Transverse colon (tissue), 3 donors: ENCODE measurements around the gene NPPB.

Source experiments
- POLR2A ChIP-seq: fragments of 450-650 bp; IDR thresholded peaks from one replicate; pipeline ENCODE4 v1.6.1; 2016; ENCODE audit warnings: antibody characterized with exemption, mild to moderate bottlenecking, moderate library complexity
- TF ChIP-seq, protein P1 (sequence below), 5 experiments: fragments of 200-600 bp in 3 of 5; fragments of 450-650 bp in 2 of 5; sonication (generic) in 3 of 5; IDR thresholded peaks; 1 replicate in 2 of 5; 2 replicates in 3 of 5; pipeline ENCODE4 v1.5.1; 2016 to 2017; ENCODE audit warnings: antibody characterized with exemption in 5 of 5, inconsistent platforms in 3 of 5, mild to moderate bottlenecking in 2 of 5, moderate library complexity in 1 of 5

DNA sequence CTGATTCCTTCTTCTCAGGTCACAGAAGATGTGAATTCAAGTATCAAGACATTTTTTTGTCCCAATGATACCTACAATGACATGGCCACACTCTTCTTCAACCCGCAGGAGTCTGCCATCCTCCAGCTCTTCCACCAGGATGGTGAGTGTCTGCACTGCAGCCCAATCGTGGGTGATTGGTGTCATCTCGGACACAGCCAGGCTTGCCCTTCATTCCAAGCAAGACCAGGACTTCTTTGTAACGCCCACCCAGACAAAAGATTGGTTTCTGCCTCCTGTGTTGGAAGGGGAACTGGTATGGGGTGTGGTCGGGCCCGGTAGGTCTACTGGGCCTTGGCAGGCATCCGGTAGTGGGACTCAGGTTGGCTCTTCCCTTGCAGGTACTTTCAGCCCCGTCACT lies 25.2 kb downstream of the NPPB start:
- TF ChIP-seq POLR2A, result no peak
- TF ChIP-seq, protein P1, sequence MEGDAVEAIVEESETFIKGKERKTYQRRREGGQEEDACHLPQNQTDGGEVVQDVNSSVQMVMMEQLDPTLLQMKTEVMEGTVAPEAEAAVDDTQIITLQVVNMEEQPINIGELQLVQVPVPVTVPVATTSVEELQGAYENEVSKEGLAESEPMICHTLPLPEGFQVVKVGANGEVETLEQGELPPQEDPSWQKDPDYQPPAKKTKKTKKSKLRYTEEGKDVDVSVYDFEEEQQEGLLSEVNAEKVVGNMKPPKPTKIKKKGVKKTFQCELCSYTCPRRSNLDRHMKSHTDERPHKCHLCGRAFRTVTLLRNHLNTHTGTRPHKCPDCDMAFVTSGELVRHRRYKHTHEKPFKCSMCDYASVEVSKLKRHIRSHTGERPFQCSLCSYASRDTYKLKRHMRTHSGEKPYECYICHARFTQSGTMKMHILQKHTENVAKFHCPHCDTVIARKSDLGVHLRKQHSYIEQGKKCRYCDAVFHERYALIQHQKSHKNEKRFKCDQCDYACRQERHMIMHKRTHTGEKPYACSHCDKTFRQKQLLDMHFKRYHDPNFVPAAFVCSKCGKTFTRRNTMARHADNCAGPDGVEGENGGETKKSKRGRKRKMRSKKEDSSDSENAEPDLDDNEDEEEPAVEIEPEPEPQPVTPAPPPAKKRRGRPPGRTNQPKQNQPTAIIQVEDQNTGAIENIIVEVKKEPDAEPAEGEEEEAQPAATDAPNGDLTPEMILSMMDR (IDR thresholded peaks at IDR 0.05), result no peak
